Measurements from ENCODE around the gene PDE4D. TPM values are rescaled to one million over a fixed set of nuclear protein-coding genes. Genes with fewer than 3 reads are reported as not detected.

Gene PDE4D
- total and polyA plus RNA-seq, 2 donors (not counting 1 experiment from before 2014, with no cell fraction given): 14.9 to 171 TPM

DNA sequence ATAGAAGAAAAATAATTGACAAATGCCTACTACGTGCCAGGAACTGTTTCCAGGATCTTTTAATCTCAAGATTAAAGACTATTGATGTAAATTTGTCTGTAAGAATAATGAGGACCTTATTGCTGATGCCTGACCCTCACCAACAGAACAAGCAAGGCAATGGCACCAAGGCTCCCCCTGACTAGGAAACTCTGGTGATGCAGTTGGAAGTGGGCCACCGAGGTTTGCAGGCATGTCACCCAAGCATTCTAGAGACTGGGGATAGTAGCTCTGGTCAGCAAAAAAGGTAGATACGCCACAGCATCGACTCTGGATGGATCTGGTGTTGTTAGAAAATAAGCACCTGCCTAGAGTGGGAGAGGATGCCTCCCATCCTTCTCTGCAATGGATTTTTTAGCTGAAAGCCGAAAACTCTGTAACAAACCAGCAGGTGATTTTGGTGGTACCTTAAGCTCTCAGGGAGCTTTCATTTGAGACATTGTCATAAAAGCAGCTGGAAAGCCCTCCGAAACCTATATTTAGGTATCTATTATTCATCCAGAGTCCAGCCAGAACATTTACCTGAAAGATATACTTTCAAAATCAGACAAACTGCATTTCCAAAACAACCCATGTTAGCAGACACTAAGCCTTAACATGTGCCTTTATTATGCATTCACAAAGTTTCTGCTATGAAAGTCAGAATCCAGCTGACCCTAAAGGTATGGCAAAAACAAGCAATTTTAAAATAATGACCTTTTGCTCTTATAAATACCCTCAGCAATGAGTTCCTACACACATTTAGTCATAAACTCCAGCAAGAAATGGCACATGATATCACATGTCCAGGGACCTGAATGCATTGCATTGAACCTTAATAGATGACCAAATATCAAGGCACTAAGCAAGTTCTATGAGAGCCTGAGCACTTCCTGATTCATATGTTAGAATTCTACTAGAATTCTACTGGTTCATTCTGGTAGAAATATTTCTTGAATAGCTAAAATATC, 308.4 kb downstream of the PDE4D start:
- Mint-ChIP-seq H3K4me1 (peaks cover 5% of the 10 kb centered on the region), H3K9me3 (ENCODE audit: insufficient read depth) (no peaks in the 10 kb centered on the region), H3K4me3 (no peak overlapping the region), H3K27me3 (peaks cover 11% of the 10 kb centered on the region), H3K27ac (no peak overlapping the region)
- Histone ChIP-seq H3K9ac (ENCODE audit: low read length) (no peak overlapping the region), H3K9me3 (ENCODE audit: control extremely low read depth in 1 of 3, control insufficient read depth in 2 of 3, insufficient read depth in 1 of 3, low read length in 2 of 3) (no peaks in the 10 kb centered on the region), H4K20me1 (ENCODE audit: control insufficient read depth, insufficient read depth, low read length, poor library complexity, severe bottlenecking) (no peaks in the 10 kb centered on the region), H3K27me3 (replicated peaks in 1 of 4; ENCODE audit: control extremely low read depth in 1 of 4, control insufficient read depth in 3 of 4, insufficient read depth in 4 of 4, low read length in 3 of 4) (peaks cover 0 to 2% (median 0%) of the 10 kb centered on the region in 4 experiments), H3K27ac (ENCODE audit: low read length in 2 of 2) (no peak overlapping the region), H3K4me1 (ENCODE audit: control insufficient read depth in 2 of 2, insufficient read depth in 2 of 2, low read length in 2 of 2) (peaks cover 9 to 10% of the 10 kb centered on the region in 2 donors), H2AFZ (ENCODE audit: insufficient read depth, low read depth, low read length, poor library complexity, severe bottlenecking) (no peak overlapping the region), H3K4me2 (replicated peaks; ENCODE audit: low read depth, low read length, poor library complexity, severe bottlenecking) (no peak overlapping the region), H3K36me3 (replicated peaks in 1 of 2; ENCODE audit: control extremely low read depth in 1 of 2, control insufficient read depth in 1 of 2, extremely low read depth in 1 of 2, insufficient read depth in 2 of 2, low read length in 1 of 2) (no peaks in the 10 kb centered on the region), H3K4me3 (ENCODE audit: control extremely low read depth in 1 of 5, extremely low read depth in 1 of 5, insufficient read depth in 1 of 5, low read depth in 2 of 5, low read length in 4 of 5) (no peak overlapping the region), H3K79me2 (ENCODE audit: control insufficient read depth, insufficient read depth, low read length) (no peaks in the 10 kb centered on the region)
- ChIA-PET CTCF (no interaction called here), POLR2A (no interaction called here)
- intact Hi-C loops (cut with micrococcal nuclease): no loop called here
- WGBS (ENCODE audit: insufficient coverage): 100% methylated on average over 3 of the region's 6 CpGs
- ATAC-seq (ENCODE audit: low read depth) (no peak), DNase-seq (no peak)
- TF ChIP-seq, protein P1, sequence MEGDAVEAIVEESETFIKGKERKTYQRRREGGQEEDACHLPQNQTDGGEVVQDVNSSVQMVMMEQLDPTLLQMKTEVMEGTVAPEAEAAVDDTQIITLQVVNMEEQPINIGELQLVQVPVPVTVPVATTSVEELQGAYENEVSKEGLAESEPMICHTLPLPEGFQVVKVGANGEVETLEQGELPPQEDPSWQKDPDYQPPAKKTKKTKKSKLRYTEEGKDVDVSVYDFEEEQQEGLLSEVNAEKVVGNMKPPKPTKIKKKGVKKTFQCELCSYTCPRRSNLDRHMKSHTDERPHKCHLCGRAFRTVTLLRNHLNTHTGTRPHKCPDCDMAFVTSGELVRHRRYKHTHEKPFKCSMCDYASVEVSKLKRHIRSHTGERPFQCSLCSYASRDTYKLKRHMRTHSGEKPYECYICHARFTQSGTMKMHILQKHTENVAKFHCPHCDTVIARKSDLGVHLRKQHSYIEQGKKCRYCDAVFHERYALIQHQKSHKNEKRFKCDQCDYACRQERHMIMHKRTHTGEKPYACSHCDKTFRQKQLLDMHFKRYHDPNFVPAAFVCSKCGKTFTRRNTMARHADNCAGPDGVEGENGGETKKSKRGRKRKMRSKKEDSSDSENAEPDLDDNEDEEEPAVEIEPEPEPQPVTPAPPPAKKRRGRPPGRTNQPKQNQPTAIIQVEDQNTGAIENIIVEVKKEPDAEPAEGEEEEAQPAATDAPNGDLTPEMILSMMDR (IDR thresholded peaks at IDR 0.05): no peak
- TF ChIP-seq EZH2 (IDR thresholded peaks at IDR 0.05; ENCODE audit: borderline replicate concordance, insufficient read depth, low read depth, low read length, poor library complexity, severe bottlenecking): no peak
